GM23338 (cell line): ENCODE measurements around the gene MYLK. TPM values are rescaled to one million over a fixed set of nuclear protein-coding genes. Genes with fewer than 3 reads are reported as not detected.

ENCODE experiments used
- ATAC-seq: fragments of 200-7000 bp; cut with Tn5 transposase; 3 replicates; pipeline ENCODE4 v1.9.1; 2020
- DNase-seq: peaks from one replicate; pipeline ENCODE4 v3.0.0-alpha.2; 2015; ENCODE audit warnings: low spot score
- H2AFZ ChIP-seq: fragments of 200-600 bp; sonication (generic); 2 replicates; pipeline ENCODE4 v1.8.0; 2016; ENCODE audit warnings: antibody characterized with exemption, mild to moderate bottlenecking, moderate library complexity
- H3F3A ChIP-seq: fragments of 200-600 bp; sonication (generic); replicated peaks from 2 replicates; pipeline ENCODE4 v1.8.0; 2017; ENCODE audit warnings: antibody characterized with exemption, mixed run types, low read depth
- H3K27ac ChIP-seq: fragments of 200-600 bp; sonication (generic); 2 replicates; pipeline ENCODE4 v1.6.1; 2016; ENCODE audit warnings: low read depth
- H3K27me3 ChIP-seq: fragments of 200-600 bp; sonication (generic); 2 replicates; pipeline ENCODE4 v1.8.0; 2016; ENCODE audit warnings: mild to moderate bottlenecking, mixed run types, moderate library complexity; ENCODE audit not compliant: insufficient read depth
- H3K36me3 ChIP-seq: fragments of 200-600 bp; sonication (generic); 2 replicates; pipeline ENCODE4 v1.8.0; 2016; ENCODE audit warnings: mild to moderate bottlenecking; ENCODE audit not compliant: insufficient read depth
- H3K4me1 ChIP-seq: fragments of 200-600 bp; sonication (generic); 2 replicates; pipeline ENCODE4 v1.8.0; 2016; ENCODE audit warnings: mild to moderate bottlenecking, moderate library complexity; ENCODE audit not compliant: insufficient read depth
- H3K4me2 ChIP-seq: fragments of 200-600 bp; sonication (generic); 2 replicates; pipeline ENCODE4 v1.7.1; 2017; ENCODE audit warnings: mixed run types
- H3K4me3 ChIP-seq: fragments of 200-600 bp; sonication (generic); 2 replicates; pipeline ENCODE4 v1.6.1; 2016; ENCODE audit warnings: mixed run types
- H3K79me2 ChIP-seq: fragments of 200-600 bp; sonication (generic); replicated peaks from 2 replicates; pipeline ENCODE4 v1.8.0; 2017; ENCODE audit warnings: mild to moderate bottlenecking; ENCODE audit not compliant: insufficient read depth
- H3K9me2 ChIP-seq: fragments of 200-600 bp; sonication (generic); 2 replicates; pipeline ENCODE4 v1.8.0; 2017; ENCODE audit not compliant: insufficient read depth
- H4K20me1 ChIP-seq: fragments of 200-600 bp; sonication (generic); replicated peaks from 2 replicates; pipeline ENCODE4 v1.8.0; 2017; ENCODE audit warnings: mild to moderate bottlenecking; ENCODE audit not compliant: insufficient read depth
- H3K27ac Mint-ChIP-seq: 2 replicates; pipeline ENCODE4 v1.8.0; 2020; ENCODE audit warnings: inconsistent platforms, mild to moderate bottlenecking, moderate library complexity, mixed read lengths
- H3K27me3 Mint-ChIP-seq: 3 replicates; pipeline ENCODE4 v1.8.0; 2022; ENCODE audit warnings: low read depth, mild to moderate bottlenecking, moderate library complexity, mixed read lengths, inconsistent platforms; ENCODE audit not compliant: insufficient read depth, poor library complexity
- H3K36me3 Mint-ChIP-seq: 3 replicates; pipeline ENCODE4 v1.8.0; 2021; ENCODE audit warnings: low read depth, mild to moderate bottlenecking, inconsistent platforms, moderate library complexity, mixed read lengths
- H3K4me1 Mint-ChIP-seq: 3 replicates; pipeline ENCODE4 v1.8.0; 2020; ENCODE audit warnings: mild to moderate bottlenecking, inconsistent platforms, mixed read lengths
- H3K4me3 Mint-ChIP-seq: 3 replicates; pipeline ENCODE4 v1.8.0; 2021; ENCODE audit warnings: moderate library complexity, mild to moderate bottlenecking, inconsistent platforms, mixed read lengths
- H3K9me3 Mint-ChIP-seq: 3 replicates; pipeline ENCODE4 v1.8.0; 2020; ENCODE audit warnings: moderate library complexity, mild to moderate bottlenecking, inconsistent platforms, mixed read lengths
- CREB1 ChIP-seq: fragments of 250-450 bp; sonication (Bioruptor Pico); IDR thresholded peaks from 2 replicates; pipeline ENCODE4 v1.5.0; 2020; ENCODE audit warnings: low read depth, mild to moderate bottlenecking, moderate library complexity
- CTCF ChIP-seq, 2 experiments: fragments of 200-600 bp in 1 of 2; sonication (generic) in 1 of 2; conservative IDR thresholded peaks; 2 replicates each; pipeline versions ENCODE4 v1.5.1 to v1.6.1; 2016 to 2017; ENCODE audit warnings: antibody characterized with exemption in 2 of 2, low read depth in 2 of 2, mild to moderate bottlenecking in 2 of 2, moderate library complexity in 1 of 2
- EZH2 ChIP-seq: fragments of 200-600 bp; sonication (generic); IDR thresholded peaks from one replicate; pipeline ENCODE4 v1.8.0; 2017; ENCODE audit warnings: antibody characterized with exemption, mild to moderate bottlenecking, low read depth; ENCODE audit not compliant: unreplicated experiment
- EZH2phosphoT487 ChIP-seq: fragments of 200-600 bp; sonication (generic); IDR thresholded peaks from one replicate; pipeline ENCODE4 v1.8.1; 2018; ENCODE audit warnings: antibody characterized with exemption; ENCODE audit not compliant: unreplicated experiment
- JUNB ChIP-seq: IDR thresholded peaks from one replicate; pipeline ENCODE4 v1.6.1; 2016; ENCODE audit warnings: antibody characterized with exemption; ENCODE audit not compliant: unreplicated experiment
- NANOG ChIP-seq: IDR thresholded peaks from 2 replicates; pipeline ENCODE4 v1.6.1; 2016; ENCODE audit warnings: antibody characterized with exemption, borderline replicate concordance
- POLR2AphosphoS5 ChIP-seq: IDR thresholded peaks from 2 replicates; pipeline ENCODE4 v1.6.1; 2016; ENCODE audit warnings: antibody characterized with exemption, low read depth
- STAT1 ChIP-seq: IDR thresholded peaks from one replicate; pipeline ENCODE4 v1.6.1; 2016; ENCODE audit warnings: antibody characterized with exemption; ENCODE audit not compliant: unreplicated experiment
- ZNF331 ChIP-seq: fragments of 250-450 bp; sonication (Bioruptor Pico); IDR thresholded peaks from 2 replicates; pipeline ENCODE4 v1.5.0; 2020; ENCODE audit warnings: low read depth, mild to moderate bottlenecking, moderate library complexity
- ZNF462 ChIP-seq: fragments of 250-450 bp; sonication (Bioruptor Pico); IDR thresholded peaks from 2 replicates; pipeline ENCODE4 v1.5.0; 2020; ENCODE audit warnings: mild to moderate bottlenecking, moderate library complexity
- polyA plus RNA-seq: library from polyadenylated mRNA; unstranded; fragments of >200 nt; fragmentation: Nextera tagmentation; extraction: Ambion mirVana; gene quantifications from 2 replicates; pipeline ENCODE4 v1.2.1, GENCODE V29; 2016
- total RNA-seq: library from RNA; depleted of rRNA; stranded (reverse); fragments of >200 nt; shearing (Covaris generic); gene quantifications from 2 replicates; pipeline ENCODE4 v1.2.3, GENCODE V29; 2014
- TF ChIP-seq, protein P1 (sequence below): IDR thresholded peaks from one replicate; pipeline ENCODE4 v1.6.1; 2018; ENCODE audit warnings: antibody characterized with exemption; ENCODE audit not compliant: unreplicated experiment
- TF ChIP-seq, protein P2 (sequence below): IDR thresholded peaks from 2 replicates; pipeline ENCODE4 v1.6.1; 2016; ENCODE audit warnings: antibody characterized with exemption

Gene MYLK
- total and polyA plus RNA-seq, 2 experiments from 2014 or later, result 11.5 to 17.9 TPM

DNA sequence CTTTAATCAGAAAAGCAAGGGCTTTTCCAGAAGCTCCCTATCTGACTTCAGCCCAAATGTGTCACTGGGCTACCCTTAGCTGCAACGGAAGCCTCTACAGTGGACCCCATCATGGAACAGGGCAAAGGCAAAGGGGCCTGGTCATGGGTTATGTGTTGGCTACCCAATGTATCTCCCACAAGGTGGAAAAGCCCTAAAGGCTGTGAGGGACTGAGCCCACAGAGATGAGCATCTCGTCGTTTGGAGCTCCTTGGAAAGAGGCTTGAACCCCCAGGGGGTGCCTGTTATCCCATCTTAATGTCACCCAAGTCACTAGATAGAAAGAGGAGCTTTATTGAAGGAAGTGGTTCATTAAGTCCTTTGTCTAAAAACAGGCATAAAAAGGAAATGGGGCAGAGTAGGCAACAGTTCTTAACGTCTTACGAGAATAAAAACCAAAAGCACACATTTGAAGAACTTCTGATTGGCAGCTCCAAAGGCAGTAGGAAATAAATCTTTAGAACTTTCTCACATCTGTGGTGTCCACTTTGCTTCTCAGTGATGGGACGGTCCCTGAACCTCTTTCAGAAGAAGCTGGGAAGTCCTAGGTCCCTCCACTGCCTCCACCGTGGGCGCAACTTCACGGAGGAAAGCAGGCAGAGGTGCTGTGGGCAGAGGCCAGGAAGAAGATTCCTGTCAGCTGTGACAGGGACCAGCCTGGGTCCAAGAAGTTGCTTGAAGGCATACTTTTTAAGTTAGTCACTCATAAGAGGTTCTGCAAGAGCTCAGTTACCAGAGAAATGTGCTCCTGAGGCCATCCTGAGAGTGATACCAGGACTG, 93.7 kb downstream of the MYLK start (continued):
- TF ChIP-seq ZNF462 (CRISPR knock-in tag), result no peak

GRCh38 chr3:123789760-123790159, 94.4 kb downstream of the MYLK start:
- DNase-seq (no peak), ATAC-seq (no peak)
- Histone ChIP-seq H4K20me1 (no peaks in the 10 kb centered on the region), H3K36me3 (no peaks in the 10 kb centered on the region), H3K4me3 (no peak overlapping the region), H3K27me3 (no peaks in the 10 kb centered on the region), H3K4me2 (no peak overlapping the region), H3K9me2 (peaks cover 5% of the 10 kb centered on the region; the same call in 1 of the 2 replicates), H3K4me1 (no peaks in the 10 kb centered on the region; the same call in 1 of the 2 replicates), H3F3A (no peaks in the 10 kb centered on the region), H2AFZ (no peak overlapping the region), H3K79me2 (no peaks in the 10 kb centered on the region), H3K27ac (no peak overlapping the region)
- Mint-ChIP-seq H3K4me1 (peaks cover 14% of the 10 kb centered on the region; the same call in 2 of the 3 replicates), H3K9me3 (no peaks in the 10 kb centered on the region), H3K36me3 (no peaks in the 10 kb centered on the region; the same call in 2 of the 3 replicates), H3K27ac (no peak overlapping the region), H3K27me3 (no peaks in the 10 kb centered on the region), H3K4me3 (no peak overlapping the region)
- no peak for TF ChIP-seq EZH2
- no peak for TF ChIP-seq EZH2phosphoT487
- TF ChIP-seq JUNB, result no peak
- no peak for TF ChIP-seq CTCF (conservative IDR thresholded peaks at IDR 0.05; ENCODE audit: low read depth in 2 of 2)
- no peak for TF ChIP-seq POLR2AphosphoS5
- no peak for TF ChIP-seq STAT1
- TF ChIP-seq, protein P1, sequence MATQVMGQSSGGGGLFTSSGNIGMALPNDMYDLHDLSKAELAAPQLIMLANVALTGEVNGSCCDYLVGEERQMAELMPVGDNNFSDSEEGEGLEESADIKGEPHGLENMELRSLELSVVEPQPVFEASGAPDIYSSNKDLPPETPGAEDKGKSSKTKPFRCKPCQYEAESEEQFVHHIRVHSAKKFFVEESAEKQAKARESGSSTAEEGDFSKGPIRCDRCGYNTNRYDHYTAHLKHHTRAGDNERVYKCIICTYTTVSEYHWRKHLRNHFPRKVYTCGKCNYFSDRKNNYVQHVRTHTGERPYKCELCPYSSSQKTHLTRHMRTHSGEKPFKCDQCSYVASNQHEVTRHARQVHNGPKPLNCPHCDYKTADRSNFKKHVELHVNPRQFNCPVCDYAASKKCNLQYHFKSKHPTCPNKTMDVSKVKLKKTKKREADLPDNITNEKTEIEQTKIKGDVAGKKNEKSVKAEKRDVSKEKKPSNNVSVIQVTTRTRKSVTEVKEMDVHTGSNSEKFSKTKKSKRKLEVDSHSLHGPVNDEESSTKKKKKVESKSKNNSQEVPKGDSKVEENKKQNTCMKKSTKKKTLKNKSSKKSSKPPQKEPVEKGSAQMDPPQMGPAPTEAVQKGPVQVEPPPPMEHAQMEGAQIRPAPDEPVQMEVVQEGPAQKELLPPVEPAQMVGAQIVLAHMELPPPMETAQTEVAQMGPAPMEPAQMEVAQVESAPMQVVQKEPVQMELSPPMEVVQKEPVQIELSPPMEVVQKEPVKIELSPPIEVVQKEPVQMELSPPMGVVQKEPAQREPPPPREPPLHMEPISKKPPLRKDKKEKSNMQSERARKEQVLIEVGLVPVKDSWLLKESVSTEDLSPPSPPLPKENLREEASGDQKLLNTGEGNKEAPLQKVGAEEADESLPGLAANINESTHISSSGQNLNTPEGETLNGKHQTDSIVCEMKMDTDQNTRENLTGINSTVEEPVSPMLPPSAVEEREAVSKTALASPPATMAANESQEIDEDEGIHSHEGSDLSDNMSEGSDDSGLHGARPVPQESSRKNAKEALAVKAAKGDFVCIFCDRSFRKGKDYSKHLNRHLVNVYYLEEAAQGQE, result no peak
- no peak for TF ChIP-seq CREB1 (CRISPR knock-in tag)
- TF ChIP-seq ZNF331 (CRISPR knock-in tag), result no peak
- TF ChIP-seq, protein P2, sequence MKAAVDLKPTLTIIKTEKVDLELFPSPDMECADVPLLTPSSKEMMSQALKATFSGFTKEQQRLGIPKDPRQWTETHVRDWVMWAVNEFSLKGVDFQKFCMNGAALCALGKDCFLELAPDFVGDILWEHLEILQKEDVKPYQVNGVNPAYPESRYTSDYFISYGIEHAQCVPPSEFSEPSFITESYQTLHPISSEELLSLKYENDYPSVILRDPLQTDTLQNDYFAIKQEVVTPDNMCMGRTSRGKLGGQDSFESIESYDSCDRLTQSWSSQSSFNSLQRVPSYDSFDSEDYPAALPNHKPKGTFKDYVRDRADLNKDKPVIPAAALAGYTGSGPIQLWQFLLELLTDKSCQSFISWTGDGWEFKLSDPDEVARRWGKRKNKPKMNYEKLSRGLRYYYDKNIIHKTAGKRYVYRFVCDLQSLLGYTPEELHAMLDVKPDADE, result no peak
- TF ChIP-seq NANOG, result no peak
